Gastroesophageal sphincter (tissue), 4 donors: ENCODE measurements around the gene OLFML2A. TPM values are rescaled to one million over a fixed set of nuclear protein-coding genes. Genes with fewer than 3 reads are reported as not detected.

Experiments
- ATAC-seq: fragments of 150-250 bp; one replicate; pipeline ENCODE4 v1.9.1; 2016; ENCODE audit warnings: mild to moderate bottlenecking, moderate library complexity
- H3K27ac ChIP-seq, 4 donors: fragments of 200-600 bp; sonication (generic) in 3 of 4; 1 replicate in 3 of 4; 2 replicates in 1 of 4; pipeline ENCODE4 v1.5.1; 2016 to 2019
- H3K27me3 ChIP-seq: fragments of 200-600 bp; sonication (generic); one replicate; pipeline ENCODE4 v1.5.1; 2019
- H3K36me3 ChIP-seq, 2 donors: fragments of 200-600 bp; sonication (generic); one replicate each; pipeline ENCODE4 v1.5.1; 2019; ENCODE audit warnings: control low read depth in 1 of 2
- H3K4me1 ChIP-seq, 3 donors: fragments of 200-600 bp; sonication (generic); 1 replicate in 2 of 3; 2 replicates in 1 of 3; pipeline ENCODE4 v1.5.1; 2016 to 2019; ENCODE audit warnings: control low read depth in 2 of 3
- H3K4me3 ChIP-seq, 2 donors: fragments of 200-600 bp; sonication (generic); one replicate each; pipeline ENCODE4 v1.5.1; 2019; ENCODE audit warnings: mild to moderate bottlenecking in 1 of 2, moderate library complexity in 1 of 2
- H3K9me3 ChIP-seq, 3 donors: fragments of 200-600 bp; sonication (generic); one replicate each; pipeline ENCODE4 v1.5.1; 2017 to 2019; ENCODE audit warnings: control low read depth in 2 of 3
- CTCF ChIP-seq, 4 experiments: fragments of 200-600 bp in 2 of 4; fragments of 450-650 bp in 2 of 4; sonication (generic) in 1 of 4; IDR thresholded peaks; one replicate each; pipeline ENCODE4 v1.5.1; 2017 to 2019; ENCODE audit warnings: antibody characterized with exemption in 4 of 4, mild to moderate bottlenecking in 2 of 4, moderate library complexity in 2 of 4
- EP300 ChIP-seq: sonication (generic); formaldehyde crosslinking; IDR thresholded peaks from one replicate; pipeline ENCODE4 v1.6.1; 2017; ENCODE audit warnings: antibody characterized with exemption, mild to moderate bottlenecking
- POLR2A ChIP-seq, 2 donors: fragments of 450-650 bp; IDR thresholded peaks; one replicate each; pipeline ENCODE4 v1.6.1; 2017; ENCODE audit warnings: antibody characterized with exemption in 2 of 2, mild to moderate bottlenecking in 2 of 2, moderate library complexity in 1 of 2
- POLR2AphosphoS5 ChIP-seq: sonication (generic); formaldehyde crosslinking; IDR thresholded peaks from one replicate; pipeline ENCODE4 v1.6.1; 2017; ENCODE audit warnings: antibody characterized with exemption
- WGBS, 2 donors: methylation state at CpG; one replicate each; pipeline ENCODE4 v1.1.5; 2018; ENCODE audit warnings: low coverage in 1 of 2; 5-methylcytosine and 5-hydroxymethylcytosine counted together
- total RNA-seq, 4 donors: library from RNA; depleted of rRNA; stranded (reverse); fragments of >200 nt; gene quantifications; one replicate each; pipeline ENCODE4 v1.1.0, GENCODE V29; 2016

OLFML2A gene
- total RNA-seq, 4 donors from 2014 or later, result 21.7 to 85.7 (median 43.2) TPM

- H3K36me3 ChIP-seq, result no peaks in the 10 kb centered on the region
- ATAC-seq, result no peak
- H3K4me1 ChIP-seq, result peaks cover 0 to 4% (median 0%) of the 10 kb centered on the region in 3 donors
- no peak overlapping the region for H3K4me3 ChIP-seq
- H3K9me3 ChIP-seq, result no peaks in the 10 kb centered on the region
- peaks cover 98% of the 10 kb centered on the region for H3K27me3 ChIP-seq
- 97 to 100% methylated on average over 1 to 2 of the region's 2 CpGs for WGBS, 2 donors
- TF ChIP-seq POLR2A (IDR thresholded peaks at IDR 0.05) (no peak), CTCF (IDR thresholded peaks at IDR 0.05) (no peak), POLR2AphosphoS5 (no peak), EP300 (no peak)
- no peak overlapping the region for H3K27ac ChIP-seq
Measured at GRCh38 chr9:124760719-124761118, 16.2 kb upstream of the OLFML2A start.

- Histone ChIP-seq H3K9me3 (no peaks in the 10 kb centered on the region), H3K27me3 (peaks cover 98% of the 10 kb centered on the region), H3K36me3 (no peaks in the 10 kb centered on the region), H3K4me1 (peaks cover 0 to 4% (median 0%) of the 10 kb centered on the region in 3 donors), H3K4me3 (no peak overlapping the region), H3K27ac (no peak overlapping the region)
- no peak for TF ChIP-seq EP300
- no peak for TF ChIP-seq CTCF (IDR thresholded peaks at IDR 0.05)
- no peak for TF ChIP-seq POLR2A (IDR thresholded peaks at IDR 0.05)
- TF ChIP-seq POLR2AphosphoS5, result no peak
- 68 to 90% methylated on average over 2 of the region's 2 CpGs for WGBS, 2 donors
- ATAC-seq, result no peak
Measured at GRCh38 chr9:124761196-124761595, 15.7 kb upstream of the OLFML2A start.

- H3K4me1 ChIP-seq, result peaks cover 0 to 4% (median 0%) of the 10 kb centered on the region in 3 donors
- WGBS, 2 donors, result 75 to 86% methylated on average over 3 of the region's 3 CpGs
Measured at GRCh38 chr9:124761710-124762109, 15.2 kb upstream of the OLFML2A start.

GRCh38 chr9:124762633-124763032, 14.3 kb upstream of the OLFML2A start:
- 73 to 76% methylated on average over 3 of the region's 3 CpGs for WGBS, 2 donors
- peaks cover 0 to 4% (median 0%) of the 10 kb centered on the region in 3 donors for H3K4me1 ChIP-seq
- ATAC-seq, result no peak

More at GRCh38 chr9:124761710-124762109, 15.2 kb upstream of the OLFML2A start:
- Histone ChIP-seq H3K36me3 (no peaks in the 10 kb centered on the region), H3K4me3 (no peak overlapping the region), H3K27ac (no peak overlapping the region), H3K9me3 (no peaks in the 10 kb centered on the region), H3K27me3 (peaks cover 98% of the 10 kb centered on the region)
- TF ChIP-seq CTCF (IDR thresholded peaks at IDR 0.05) (no peak), POLR2AphosphoS5 (no peak), POLR2A (IDR thresholded peaks at IDR 0.05) (no peak), EP300 (no peak)
- ATAC-seq, result no peak

More at GRCh38 chr9:124762633-124763032, 14.3 kb upstream of the OLFML2A start:
- no peak overlapping the region for H3K4me3 ChIP-seq
- TF ChIP-seq EP300, result no peak
- TF ChIP-seq CTCF (IDR thresholded peaks at IDR 0.05), result no peak
- TF ChIP-seq POLR2AphosphoS5, result no peak
- TF ChIP-seq POLR2A (IDR thresholded peaks at IDR 0.05), result no peak
- H3K27ac ChIP-seq, result no peak overlapping the region
- peaks cover 98% of the 10 kb centered on the region for H3K27me3 ChIP-seq
- no peaks in the 10 kb centered on the region for H3K9me3 ChIP-seq
- H3K36me3 ChIP-seq, result no peaks in the 10 kb centered on the region
